NCI-H748 (cell line): ENCODE measurements around the gene CNGB1.
"Not testable (repeated sequence)": the region's sequence is repeated elsewhere in the genome, so short reads cannot be mapped to it uniquely, and the experiment has no call there.

Source experiments
- DNase-seq: peaks from one replicate; lab custom pipeline; 2025; ENCODE audit not compliant: unreplicated experiment; lab: John Stamatoyannopoulos, UW

The CNGB1 gene

DNA sequence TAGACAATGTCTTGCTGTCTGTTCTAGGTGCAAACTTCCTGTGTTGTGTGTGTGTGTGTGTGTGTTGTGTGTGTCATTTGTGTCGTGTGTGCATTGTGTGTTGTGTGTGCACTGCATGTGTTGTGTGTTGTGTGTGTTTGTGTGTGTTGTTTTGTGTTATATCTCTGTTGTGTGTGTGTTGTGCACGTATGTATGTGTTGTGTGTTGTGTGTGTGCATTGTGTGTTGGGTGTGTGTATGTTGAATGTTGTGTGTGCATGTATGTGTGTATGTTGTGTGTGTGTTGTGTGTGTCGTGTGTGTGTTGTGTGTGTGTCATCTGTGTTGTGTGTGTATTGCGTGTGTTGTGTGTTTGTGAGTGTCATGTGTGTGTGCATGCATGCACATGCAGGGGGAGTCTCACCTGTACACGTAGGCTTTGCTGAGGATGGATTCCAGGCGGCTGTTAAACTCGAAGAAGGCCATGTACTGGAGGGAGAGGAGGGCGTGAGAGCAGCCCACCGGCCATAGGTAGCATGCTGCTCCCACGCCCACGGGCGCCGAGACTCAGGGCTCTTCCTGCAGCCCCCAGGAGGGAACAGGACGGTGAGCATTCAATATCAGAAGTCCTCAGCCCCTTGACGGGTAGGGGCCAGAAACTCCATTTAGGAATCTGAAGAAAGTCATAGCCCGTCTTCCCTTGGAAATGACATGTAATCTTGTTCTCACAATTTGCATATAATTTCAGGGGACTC, 58.2 kb downstream of the CNGB1 start:
- DNase-seq, result no peak

DNA sequence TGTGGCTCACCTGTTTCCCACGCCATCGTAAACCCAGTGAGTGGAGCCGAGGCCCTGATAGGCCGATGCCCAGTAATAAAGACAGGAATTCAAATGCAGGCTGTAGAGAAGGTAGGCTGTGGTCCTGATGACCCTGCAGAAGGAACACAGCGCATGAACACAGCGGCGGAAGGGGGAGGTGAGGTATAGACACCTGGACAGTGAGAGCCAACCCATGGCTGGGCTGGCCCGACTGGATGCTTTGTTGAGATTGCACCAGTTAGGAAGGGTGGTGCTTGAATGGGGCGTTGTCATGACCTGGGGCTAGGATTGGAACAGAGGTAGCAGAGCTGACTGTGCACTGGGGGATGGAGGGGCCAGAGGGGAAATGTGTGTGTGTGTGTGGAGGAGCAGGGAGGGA, 59.2 kb downstream of the CNGB1 start:
- DNase-seq, result no peak

DNA sequence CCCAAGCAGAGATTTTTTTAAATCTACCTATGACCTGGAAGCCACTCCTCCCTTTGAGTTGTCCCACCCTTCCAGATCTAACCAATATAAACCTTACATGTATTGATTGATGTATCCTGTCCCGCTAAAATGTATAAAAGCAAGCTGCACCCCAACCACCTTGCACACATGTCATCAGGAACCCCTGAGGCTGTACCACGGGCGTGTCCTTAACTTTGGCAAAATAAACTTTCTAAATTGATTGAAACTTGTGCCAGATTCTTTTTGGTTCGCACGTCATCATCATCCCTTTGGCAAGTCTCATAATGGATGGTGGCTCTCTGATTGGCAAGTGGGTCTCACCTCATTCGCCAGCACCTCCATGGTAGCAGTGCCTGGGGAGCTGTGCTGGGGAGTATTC, 60.2 kb downstream of the CNGB1 start:
- DNase-seq, result no peak

DNA sequence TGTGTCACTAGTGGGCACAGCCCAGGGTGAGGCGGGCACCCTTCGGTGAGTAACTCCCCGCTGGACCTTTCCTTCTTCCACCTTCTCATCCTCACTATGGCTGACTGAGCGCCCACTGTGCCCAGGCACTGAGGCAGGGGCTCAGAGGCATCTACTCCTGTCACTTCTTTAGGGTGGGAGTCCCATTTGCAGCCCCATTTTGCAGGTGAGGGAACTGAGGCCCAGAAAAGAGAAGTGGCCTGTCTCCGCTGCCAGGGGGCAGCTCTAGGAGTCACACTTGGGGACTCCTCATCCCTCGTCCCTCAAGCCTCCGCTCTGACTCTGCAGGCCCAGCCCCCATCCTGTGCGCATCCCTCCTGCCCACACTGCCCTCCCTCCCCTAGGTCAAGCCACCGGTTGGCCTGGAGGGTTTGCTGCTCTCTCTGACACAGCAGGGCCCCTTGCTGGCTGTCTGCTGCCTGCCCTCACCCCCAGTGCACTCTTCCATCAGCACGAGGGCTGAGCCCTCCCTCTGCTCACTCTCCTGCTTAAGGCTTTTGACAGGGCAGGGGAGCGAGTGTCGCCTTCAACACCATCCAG, 62.4 kb downstream of the CNGB1 start:
- no peak for DNase-seq

DNA sequence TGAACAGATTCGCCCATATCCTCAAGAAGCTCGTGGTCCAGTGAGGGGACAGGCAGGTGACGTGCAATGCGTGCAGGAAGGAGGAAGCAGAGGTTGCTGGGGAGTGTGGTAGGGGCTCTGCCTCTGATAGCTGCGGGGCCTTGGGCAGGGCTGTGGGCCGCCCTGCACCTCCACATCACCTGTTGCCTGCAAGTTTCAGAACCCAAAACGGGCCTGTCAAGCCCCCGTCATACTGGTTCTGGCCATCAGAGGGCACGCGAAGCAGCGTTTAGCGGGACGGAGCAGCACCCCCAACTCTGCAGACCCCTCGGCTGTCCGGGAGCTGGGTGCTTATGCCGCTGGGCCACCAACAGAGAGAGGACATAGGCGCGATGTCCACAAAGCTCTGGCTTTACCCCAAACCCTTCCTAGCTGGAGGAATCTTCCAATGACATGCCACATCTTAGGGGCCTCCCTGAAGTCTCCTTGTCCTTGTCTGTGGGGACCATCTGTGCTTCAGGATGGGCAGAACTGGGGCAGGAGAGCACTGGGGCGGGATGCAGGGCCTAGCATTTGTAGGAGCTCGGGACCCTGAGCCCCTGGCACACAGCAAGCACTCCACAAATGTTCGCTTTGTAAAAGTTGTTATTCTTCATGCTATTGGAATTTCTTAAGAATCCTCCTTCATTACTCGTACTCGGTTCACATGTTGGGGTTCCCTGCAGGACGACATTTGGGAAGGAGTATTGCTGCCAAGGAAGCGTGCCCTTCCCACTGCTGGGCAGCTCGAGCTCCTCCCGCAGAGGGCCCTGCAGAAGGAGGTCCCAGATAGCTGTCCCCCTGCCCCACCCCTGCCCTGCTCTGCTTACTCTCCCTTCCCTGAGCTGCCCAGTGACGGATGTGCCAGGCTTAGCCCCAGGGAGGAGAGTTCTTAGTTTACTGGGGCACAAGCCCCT, 64.3 kb downstream of the CNGB1 start:
- DNase-seq, result no peak

DNA sequence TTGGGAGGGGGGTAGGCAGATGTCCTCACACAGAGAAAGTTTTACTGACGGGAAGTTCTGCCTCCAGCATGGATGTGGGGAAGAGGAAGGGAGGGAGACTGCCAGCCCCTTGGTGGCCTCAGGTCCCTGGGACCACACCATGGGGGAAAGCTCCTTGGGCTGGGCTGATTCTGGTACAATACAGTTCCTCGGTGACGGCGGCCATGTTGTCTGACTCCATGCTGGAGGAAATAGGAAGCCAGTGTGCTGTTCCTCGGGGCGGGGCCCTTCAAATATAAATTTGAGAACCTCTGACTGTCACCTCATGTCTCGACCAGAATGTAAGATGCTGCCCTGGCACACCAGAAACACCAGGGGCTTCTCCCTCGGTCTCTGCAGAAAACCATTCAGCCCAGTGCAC, 66.8 kb downstream of the CNGB1 start:
- no peak for DNase-seq

DNA sequence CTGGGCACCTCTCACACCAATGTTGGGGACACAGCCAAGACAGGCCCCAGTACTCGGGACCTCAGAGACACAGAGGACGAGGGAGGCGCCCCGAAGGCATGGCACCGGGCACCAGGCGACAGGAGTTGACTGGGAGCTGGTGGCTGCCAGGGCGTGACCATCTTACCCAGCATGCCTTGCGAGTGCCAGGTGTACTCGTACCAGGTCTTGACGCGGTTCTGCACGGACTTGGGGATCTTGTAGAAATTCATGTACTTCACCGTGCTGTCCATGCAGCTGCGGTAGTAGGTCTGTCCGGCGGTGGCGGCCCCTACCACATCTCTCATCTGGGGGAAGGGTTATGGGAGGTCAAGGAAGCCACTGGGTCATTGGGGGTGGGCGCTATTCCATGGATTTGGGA, 67.3 kb downstream of the CNGB1 start:
- no peak for DNase-seq

DNA sequence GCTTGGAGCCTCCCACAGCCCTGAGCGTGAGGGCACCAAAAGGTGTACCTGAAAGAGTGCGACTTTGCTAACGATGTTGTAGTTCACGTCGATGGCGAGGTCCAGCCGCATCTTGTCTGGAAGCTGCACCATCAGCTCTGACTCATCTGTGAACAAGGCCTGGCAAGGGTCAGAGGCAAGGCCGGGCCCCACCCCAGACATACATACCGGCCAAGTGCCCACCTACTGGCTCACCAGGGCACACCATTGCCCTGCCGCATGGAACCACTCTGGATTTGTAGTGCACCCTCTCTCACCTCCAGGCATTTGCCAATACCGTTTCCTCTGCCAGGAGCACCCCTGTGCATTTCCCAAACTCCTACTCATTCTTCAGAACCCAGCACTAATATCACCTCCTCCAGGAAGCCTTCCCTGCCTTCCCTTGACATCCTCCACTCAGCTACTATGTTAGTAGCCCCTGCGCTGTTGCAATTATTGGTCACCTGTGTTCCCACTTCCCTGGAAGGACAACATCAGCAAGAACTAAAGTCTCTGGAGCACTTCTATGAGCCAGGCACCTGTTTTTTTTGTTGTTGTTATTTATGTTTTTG, 69.4 kb downstream of the CNGB1 start:
- DNase-seq, result no peak

DNA sequence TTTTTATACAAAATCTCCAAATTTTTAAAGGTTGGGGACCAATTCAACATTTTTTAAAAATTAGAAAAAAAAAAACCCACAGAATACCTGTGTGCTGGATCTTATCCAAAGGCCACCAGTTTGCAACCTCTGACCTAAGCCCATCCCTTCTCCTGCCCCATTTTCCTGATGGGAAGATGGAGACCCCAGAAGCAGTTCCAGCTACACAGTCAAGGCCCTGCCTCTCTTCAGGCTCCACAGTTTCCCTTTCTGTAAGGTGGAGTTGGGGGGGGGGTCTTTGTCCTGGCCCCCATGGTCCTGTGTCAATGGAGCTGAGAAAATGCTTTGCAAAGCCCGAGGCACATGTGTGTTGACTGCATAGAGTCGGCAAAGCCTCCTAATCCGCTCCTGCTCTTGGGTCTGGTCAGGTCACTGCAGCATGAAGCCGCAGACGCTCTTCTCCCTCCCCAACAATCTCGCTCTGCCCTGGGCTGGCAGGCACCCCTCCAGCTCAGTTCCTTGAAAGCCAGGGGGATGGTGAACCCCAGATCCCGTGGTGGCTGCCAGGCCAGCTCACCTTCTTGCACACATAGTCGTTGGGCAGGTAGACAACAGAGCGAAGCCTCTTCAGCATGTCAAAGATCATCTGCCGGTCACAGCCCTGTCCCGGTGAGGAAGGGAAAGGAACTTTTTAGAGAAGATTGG, 70.0 kb downstream of the CNGB1 start:
- DNase-seq, result no peak

DNA sequence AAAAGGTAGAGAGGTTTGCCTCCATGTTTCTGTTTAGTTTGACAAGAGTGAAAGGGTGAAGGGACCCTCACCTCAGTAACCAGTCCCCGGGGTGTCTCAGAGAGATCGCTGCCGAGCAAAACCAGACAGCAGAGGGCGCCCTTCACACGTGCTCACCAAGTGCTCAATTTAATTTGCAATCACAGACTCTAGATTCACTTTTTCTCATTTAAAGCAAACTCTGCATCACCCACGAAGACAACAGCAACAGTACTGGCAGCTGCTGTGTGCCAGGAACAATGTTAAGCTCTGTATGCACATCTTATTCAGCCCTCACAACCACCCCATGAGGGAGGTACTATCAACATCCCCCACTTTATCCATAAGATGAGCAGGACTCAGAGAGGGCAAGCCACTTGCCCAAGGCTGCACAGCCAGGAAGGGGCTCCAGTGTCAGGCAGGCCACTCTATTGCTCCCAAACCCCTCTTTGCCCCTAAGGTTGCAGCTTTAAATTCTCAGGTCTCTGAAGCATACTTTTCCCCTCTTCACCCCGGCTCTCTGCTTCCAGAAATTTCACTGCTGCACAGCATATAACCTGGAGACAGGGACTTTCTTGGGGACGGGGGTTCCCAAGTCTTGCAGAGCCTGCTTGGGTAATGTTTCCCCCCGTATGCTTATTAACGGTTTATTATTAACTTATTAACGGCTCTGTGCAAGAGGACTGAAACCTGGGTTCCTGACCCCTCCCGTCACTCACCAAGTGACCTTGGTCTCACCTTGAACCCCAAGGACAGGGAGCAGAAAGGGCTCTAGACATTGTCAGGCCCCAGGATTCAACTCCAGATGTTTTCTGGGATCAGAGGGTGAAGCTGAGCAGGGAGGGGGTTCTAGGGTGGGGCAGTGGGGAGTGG, 70.9 kb downstream of the CNGB1 start:
- DNase-seq, result peak; percentile 57

DNA sequence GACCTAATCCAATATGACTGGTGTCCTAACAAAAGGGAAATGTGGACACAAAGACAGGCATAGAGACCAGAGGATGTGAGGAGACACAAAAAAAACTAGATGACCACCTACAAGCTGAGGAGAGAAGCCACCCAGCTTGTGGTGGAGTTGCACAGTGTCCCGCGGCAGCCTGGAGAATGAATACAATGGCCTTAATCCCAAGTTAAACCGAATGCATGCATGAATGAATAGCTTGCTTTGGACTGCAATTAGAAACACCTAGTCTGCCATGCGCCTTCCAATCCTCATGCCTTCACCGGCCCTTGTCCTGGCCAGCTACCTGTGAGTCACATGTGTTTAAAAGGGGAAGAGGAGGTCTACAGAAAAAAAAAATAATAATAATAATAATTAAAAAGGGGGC, 72.0 kb downstream of the CNGB1 start:
- DNase-seq, result no peak

DNA sequence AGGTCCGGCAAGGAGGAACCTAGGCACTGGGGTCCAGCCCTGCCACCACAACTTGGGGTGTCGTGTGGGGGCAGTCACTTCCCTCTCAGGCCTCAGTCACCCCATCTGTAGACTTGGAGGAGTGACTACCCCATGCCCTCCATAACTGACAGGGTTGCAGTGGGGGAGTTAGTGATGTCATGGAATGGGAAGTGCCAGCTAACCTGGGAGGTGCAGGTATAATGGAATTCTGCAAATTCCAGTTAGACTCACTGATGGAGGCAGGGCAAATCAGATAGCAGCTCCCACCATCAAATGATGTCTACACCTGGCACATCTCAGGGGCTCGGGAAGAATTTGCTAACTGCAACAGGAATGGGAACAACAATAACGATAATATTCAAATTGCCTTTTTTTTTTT, 72.9 kb downstream of the CNGB1 start:
- no peak for DNase-seq

DNA sequence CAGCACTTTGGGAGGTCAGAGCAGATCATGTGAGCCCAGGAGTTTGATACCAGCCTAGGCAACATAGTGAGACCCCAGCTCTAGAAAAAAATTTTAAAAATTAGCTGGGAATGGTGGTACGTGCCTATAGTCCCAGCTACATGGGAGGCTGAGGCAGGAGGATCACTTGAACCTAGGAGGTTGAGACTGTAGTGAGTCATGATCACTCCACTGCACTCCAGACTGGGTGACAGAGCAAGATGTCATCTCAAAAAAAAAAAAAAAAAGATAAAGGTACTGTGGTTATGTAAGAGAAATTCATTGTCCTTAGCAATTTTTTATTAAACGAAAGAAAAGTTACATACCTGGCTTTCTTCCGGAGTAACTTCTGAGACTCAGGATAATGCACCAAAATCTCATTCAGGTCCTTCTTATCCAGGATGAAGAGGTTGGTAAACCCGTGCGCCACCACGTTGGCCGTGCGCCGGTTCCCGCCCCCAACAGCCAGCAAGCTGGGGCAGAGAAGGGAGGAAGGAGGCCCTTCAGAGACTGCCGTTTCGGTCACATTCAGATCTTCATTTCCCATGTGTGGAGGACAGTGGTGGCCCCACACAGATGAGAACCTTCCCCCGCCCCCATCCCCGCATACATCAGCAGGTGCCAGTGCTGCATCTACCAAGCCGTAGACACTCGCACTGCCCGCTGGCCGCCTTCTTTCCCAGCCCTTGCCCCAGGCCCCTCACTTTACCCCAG, 73.7 kb downstream of the CNGB1 start:
- no peak for DNase-seq

DNA sequence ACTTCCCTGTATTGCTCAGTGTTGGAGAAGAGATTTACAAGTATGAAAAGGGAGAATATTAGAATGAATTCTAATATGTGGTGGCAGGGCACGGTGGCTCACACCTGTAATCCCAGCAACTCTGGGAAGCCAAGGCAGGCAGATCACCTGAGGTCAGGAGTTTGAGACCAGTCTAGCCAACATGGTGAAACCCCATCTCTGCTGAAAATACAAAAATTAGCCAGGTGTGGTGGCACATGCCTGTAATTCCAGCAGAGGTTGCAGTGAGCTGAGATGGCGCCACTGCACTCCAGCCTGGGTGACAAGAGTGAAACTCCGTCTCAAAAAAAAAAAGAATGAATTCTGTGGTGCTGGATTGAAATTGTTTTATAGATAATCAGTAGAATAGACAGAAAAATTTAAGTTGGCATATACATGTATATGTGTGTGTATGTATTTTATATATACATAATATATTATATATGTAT, 75.8 kb downstream of the CNGB1 start:
- not testable (repeated sequence) for DNase-seq

DNA sequence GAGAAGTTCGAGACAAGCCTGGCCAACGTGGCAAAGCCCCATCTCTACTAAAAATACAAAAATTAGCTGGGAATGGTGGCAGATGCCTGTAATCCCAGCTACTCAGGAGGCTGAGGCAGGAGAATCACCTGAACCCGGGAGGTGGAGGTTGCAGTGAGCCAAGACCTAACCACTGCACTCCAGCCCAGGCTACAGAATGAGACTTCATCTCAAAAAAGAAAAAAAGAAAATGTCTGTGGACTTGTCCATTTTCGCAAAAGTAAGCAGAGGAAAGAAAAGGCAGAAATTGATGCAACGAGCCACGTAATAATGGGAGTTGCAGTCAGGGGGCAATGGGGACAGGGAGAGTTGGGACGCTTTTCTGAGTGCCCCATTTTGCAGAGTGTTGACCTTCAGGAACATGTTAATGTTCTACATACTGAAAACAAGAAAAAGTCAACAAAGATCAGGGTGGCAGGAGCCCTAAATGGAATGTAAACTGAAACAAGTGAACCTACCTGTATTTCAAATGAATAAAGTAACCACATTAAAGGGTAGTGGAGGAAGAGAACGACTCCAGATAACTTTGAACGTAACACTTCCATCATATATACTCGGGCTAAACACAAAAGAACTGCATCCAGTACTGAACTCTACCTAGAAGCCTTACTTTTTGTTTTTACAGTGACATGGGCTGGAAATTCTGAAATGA, 76.4 kb downstream of the CNGB1 start:
- no peak for DNase-seq

DNA sequence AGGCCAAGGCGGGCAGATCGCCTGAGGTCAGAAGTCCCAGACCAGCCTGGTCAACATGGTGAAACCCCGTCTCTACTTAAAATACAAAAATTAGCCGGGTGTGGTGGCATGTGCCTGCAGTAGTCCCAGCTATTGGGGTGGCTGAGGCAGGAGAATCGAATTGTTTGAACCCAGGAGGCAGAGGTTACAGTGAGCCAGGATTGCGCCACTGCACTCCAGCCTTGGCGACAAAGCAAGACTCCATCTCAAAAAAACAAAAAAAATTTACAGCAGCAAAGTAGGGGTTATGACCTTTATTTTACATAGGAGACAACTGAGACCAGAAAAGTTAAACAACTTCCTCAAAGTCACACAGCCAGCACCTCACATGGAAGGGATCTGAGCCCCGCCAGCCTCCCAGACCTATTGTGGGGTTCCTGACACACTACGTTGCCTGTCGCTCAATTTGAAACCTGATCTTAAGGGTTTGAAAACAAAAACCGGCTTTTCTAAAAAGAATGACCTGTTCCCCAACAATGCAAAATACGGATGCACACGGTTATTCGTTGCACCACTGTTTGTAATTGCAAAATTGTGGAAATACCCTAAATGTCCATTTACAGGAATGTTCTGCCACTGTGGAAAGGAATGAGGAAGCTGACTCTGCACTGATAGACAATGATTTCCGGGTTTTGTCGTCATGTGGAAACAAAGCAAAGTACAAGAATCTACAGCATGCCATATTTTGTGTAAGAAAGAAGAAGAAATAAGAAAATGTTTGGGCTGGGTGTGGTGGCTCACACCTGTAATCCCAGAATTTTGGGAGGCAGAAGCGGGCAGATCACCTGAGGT, 77.2 kb downstream of the CNGB1 start:
- no peak for DNase-seq

DNA sequence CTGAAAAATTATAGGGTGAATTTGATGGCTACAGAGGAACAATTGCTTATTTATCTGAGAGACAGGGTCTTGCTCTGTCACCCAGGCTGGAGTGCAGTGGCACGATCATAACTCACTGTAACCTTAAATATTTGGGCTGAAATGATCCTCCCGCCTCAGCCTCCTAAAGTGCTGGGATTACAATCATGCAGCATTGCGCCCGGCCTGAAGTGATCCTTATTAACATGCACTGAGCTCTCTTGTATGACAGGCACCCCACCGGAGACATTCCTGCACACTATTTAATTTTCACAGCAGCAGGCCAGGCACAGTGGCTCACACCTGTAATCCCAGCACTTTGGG, 77.7 kb downstream of the CNGB1 start:
- no peak for DNase-seq
